Astrocyte (in vitro differentiated cells and primary cell): ENCODE results near the gene PDLIM3. TPM values are rescaled to one million over a fixed set of nuclear protein-coding genes. Genes with fewer than 3 reads are reported as not detected.

ENCODE experiments used
- DNase-seq: peaks from one replicate; pipeline ENCODE4 v3.0.0-alpha.2; 2010; ENCODE audit warnings: low read depth
- FAIRE-seq: peaks from 2 replicates; lab custom pipeline; 2011; peaks lifted over from hg19 to GRCh38; lab: Jason Lieb, UNC
- H2AFZ ChIP-seq: 2 replicates; pipeline ENCODE4 v1.6.0; 2012; ENCODE audit warnings: low read depth, low read length, inconsistent platforms
- H3K27ac ChIP-seq: 2 replicates; pipeline ENCODE4 v1.5.1; 2011; ENCODE audit warnings: low read depth, low read length, inconsistent platforms
- H3K27me3 ChIP-seq: 2 replicates; pipeline ENCODE4 v1.6.0; 2011; ENCODE audit warnings: low read length, inconsistent platforms; ENCODE audit not compliant: insufficient read depth
- H3K36me3 ChIP-seq: 2 replicates; pipeline ENCODE4 v1.5.1; 2011; ENCODE audit warnings: low read length, inconsistent platforms; ENCODE audit not compliant: insufficient read depth
- H3K4me1 ChIP-seq: 2 replicates; pipeline ENCODE4 v1.5.1; 2011; ENCODE audit warnings: low read length, inconsistent platforms; ENCODE audit not compliant: insufficient read depth
- H3K4me2 ChIP-seq: 2 replicates; pipeline ENCODE4 v1.6.0; 2012; ENCODE audit warnings: low read length, inconsistent platforms
- H3K4me3 ChIP-seq: 2 replicates; pipeline ENCODE4 v1.5.1; 2011; ENCODE audit warnings: low read depth, mild to moderate bottlenecking, low read length, inconsistent platforms; ENCODE audit not compliant: insufficient read depth
- H3K79me2 ChIP-seq: 2 replicates; pipeline ENCODE4 v1.6.0; 2012; ENCODE audit warnings: mild to moderate bottlenecking, low read length, inconsistent platforms; ENCODE audit not compliant: insufficient read depth
- H3K9ac ChIP-seq: 2 replicates; pipeline ENCODE4 v1.6.0; 2012; ENCODE audit warnings: mild to moderate bottlenecking, low read length, inconsistent platforms
- H3K9me3 ChIP-seq: 2 replicates; pipeline ENCODE4 v1.5.1; 2012; ENCODE audit warnings: low read depth, mild to moderate bottlenecking, low read length, inconsistent platforms; ENCODE audit not compliant: insufficient read depth
- H4K20me1 ChIP-seq: 2 replicates; pipeline ENCODE4 v1.6.0; 2012; ENCODE audit warnings: low read length, inconsistent platforms; ENCODE audit not compliant: insufficient read depth
- H3K27ac Mint-ChIP-seq: one replicate; pipeline ENCODE4 v1.8.0; 2021; ENCODE audit warnings: mild to moderate bottlenecking, mixed read lengths; ENCODE audit not compliant: unreplicated experiment
- H3K27me3 Mint-ChIP-seq: one replicate; pipeline ENCODE4 v1.8.0; 2021; ENCODE audit warnings: low read depth, mixed read lengths; ENCODE audit not compliant: unreplicated experiment
- H3K36me3 Mint-ChIP-seq: one replicate; pipeline ENCODE4 v1.8.0; 2021; ENCODE audit warnings: low read depth, mixed read lengths; ENCODE audit not compliant: unreplicated experiment
- H3K4me1 Mint-ChIP-seq: one replicate; pipeline ENCODE4 v1.8.0; 2021; ENCODE audit warnings: low read depth, mixed read lengths; ENCODE audit not compliant: unreplicated experiment
- H3K4me3 Mint-ChIP-seq: one replicate; pipeline ENCODE4 v1.8.0; 2021; ENCODE audit warnings: mild to moderate bottlenecking, moderate library complexity, mixed read lengths; ENCODE audit not compliant: unreplicated experiment
- H3K9me3 Mint-ChIP-seq: one replicate; pipeline ENCODE4 v1.8.0; 2021; ENCODE audit warnings: mild to moderate bottlenecking, mixed read lengths; ENCODE audit not compliant: unreplicated experiment
- CTCF ChIP-seq: IDR thresholded peaks from 2 replicates; pipeline ENCODE4 v1.5.1; 2011; ENCODE audit warnings: low read depth, mild to moderate bottlenecking, inconsistent platforms, low read length, moderate library complexity; ENCODE audit not compliant: insufficient read depth
- EZH2 ChIP-seq: IDR thresholded peaks from 2 replicates; pipeline ENCODE4 v1.6.1; 2012; ENCODE audit warnings: mild to moderate bottlenecking, low read length, inconsistent platforms; ENCODE audit not compliant: insufficient read depth
- total RNA-seq: library from RNA; stranded (reverse); gene quantifications from 2 replicates; pipeline ENCODE4 v1.2.1, GENCODE V29; 2021

PDLIM3 gene
- total RNA-seq, 1 donor from 2014 or later: 28.5 TPM

GRCh38 chr4:185549095-185549639 is 13.9 kb upstream of the PDLIM3 start:
- H3K9me3 ChIP-seq: no peaks in the 10 kb centered on the region
- Mint-ChIP-seq H3K4me1 (peaks cover 4% of the 10 kb centered on the region), H3K4me3 (no peak overlapping the region), H3K27ac (no peak overlapping the region), H3K9me3 (peaks cover 3% of the 10 kb centered on the region), H3K27me3 (peaks cover 4% of the 10 kb centered on the region), H3K36me3 (no peaks in the 10 kb centered on the region)
- no peak overlapping the region for H3K4me2 ChIP-seq
- H3K9ac ChIP-seq: no peak overlapping the region
- H2AFZ ChIP-seq: no peak overlapping the region
- FAIRE-seq (no peak), DNase-seq (no peak)
- H4K20me1 ChIP-seq: no peaks in the 10 kb centered on the region
- no peaks in the 10 kb centered on the region for H3K36me3 ChIP-seq
- no peaks in the 10 kb centered on the region for H3K4me1 ChIP-seq
- no peaks in the 10 kb centered on the region for H3K27me3 ChIP-seq
- TF ChIP-seq EZH2 (no peak), CTCF (no peak)
- no peak overlapping the region for H3K27ac ChIP-seq
- H3K4me3 ChIP-seq: no peak overlapping the region
- H3K79me2 ChIP-seq: no peaks in the 10 kb centered on the region

GRCh38 chr4:185548587-185548986 is 13.3 kb upstream of the PDLIM3 start:
- Histone ChIP-seq H3K4me1 (no peaks in the 10 kb centered on the region), H3K79me2 (no peaks in the 10 kb centered on the region), H3K36me3 (no peaks in the 10 kb centered on the region), H3K27ac (no peak overlapping the region), H2AFZ (no peak overlapping the region), H3K4me2 (no peak overlapping the region), H4K20me1 (no peaks in the 10 kb centered on the region), H3K4me3 (no peak overlapping the region), H3K9ac (no peak overlapping the region), H3K27me3 (no peaks in the 10 kb centered on the region), H3K9me3 (no peaks in the 10 kb centered on the region)
- no peak for TF ChIP-seq EZH2
- no peak for TF ChIP-seq CTCF
- DNase-seq (no peak), FAIRE-seq (no peak)
- Mint-ChIP-seq H3K4me1 (peaks cover 4% of the 10 kb centered on the region), H3K9me3 (peaks cover 3% of the 10 kb centered on the region), H3K27ac (no peak overlapping the region), H3K36me3 (no peaks in the 10 kb centered on the region), H3K27me3 (peaks cover 4% of the 10 kb centered on the region), H3K4me3 (no peak overlapping the region)

GRCh38 chr4:185546335-185546734 is 11.0 kb upstream of the PDLIM3 start:
- H3K9me3 Mint-ChIP-seq: peaks cover 3% of the 10 kb centered on the region
- H3K27me3 Mint-ChIP-seq: peaks cover 17% of the 10 kb centered on the region
- no peak overlapping the region for H3K9ac ChIP-seq
- H4K20me1 ChIP-seq: no peaks in the 10 kb centered on the region
- H3K9me3 ChIP-seq: no peaks in the 10 kb centered on the region
- H3K4me3 ChIP-seq: no peak overlapping the region
- no peak for FAIRE-seq
- no peaks in the 10 kb centered on the region for H3K79me2 ChIP-seq
- H3K27ac Mint-ChIP-seq: no peak overlapping the region
- no peak for TF ChIP-seq CTCF
- H2AFZ ChIP-seq: no peak overlapping the region
- H3K4me2 ChIP-seq: no peak overlapping the region
- no peak for DNase-seq
- no peaks in the 10 kb centered on the region for H3K36me3 Mint-ChIP-seq
- no peak overlapping the region for H3K27ac ChIP-seq
- peaks cover 9% of the 10 kb centered on the region for H3K27me3 ChIP-seq
- H3K4me3 Mint-ChIP-seq: no peak overlapping the region
- no peaks in the 10 kb centered on the region for H3K36me3 ChIP-seq
- no peaks in the 10 kb centered on the region for H3K4me1 ChIP-seq
- peaks cover 4% of the 10 kb centered on the region for H3K4me1 Mint-ChIP-seq
